ACC112 (cell line): Measurements from ENCODE around the gene SLC16A7.
A peak's percentile ranks its signal among the peaks of the same experiment; 100 is the strongest.

Experiments
- H2AFZ ChIP-seq: fragments of 200-600 bp; sonication (generic); one replicate; pipeline ENCODE4 v1.6.0; 2017; ENCODE audit warnings: antibody characterized with exemption, low read length; ENCODE audit not compliant: unreplicated experiment
- H3K27ac ChIP-seq: fragments of 200-600 bp; sonication (generic); 2 replicates; pipeline ENCODE4 v1.5.1; 2014; ENCODE audit warnings: low read depth, mild to moderate bottlenecking, antibody characterized with exemption, low read length, moderate library complexity
- H3K27me3 ChIP-seq: fragments of 200-600 bp; sonication (generic); 2 replicates; pipeline ENCODE4 v1.6.1; 2014; ENCODE audit warnings: mild to moderate bottlenecking, antibody characterized with exemption, low read length, moderate library complexity, mixed read lengths; ENCODE audit not compliant: insufficient read depth
- H3K36me3 ChIP-seq: fragments of 200-600 bp; sonication (generic); 2 replicates; pipeline ENCODE4 v1.6.1; 2016; ENCODE audit warnings: mild to moderate bottlenecking, antibody characterized with exemption, low read length, moderate library complexity, mixed read lengths; ENCODE audit not compliant: insufficient read depth
- H3K4me1 ChIP-seq: fragments of 200-600 bp; sonication (generic); one replicate; pipeline ENCODE4 v1.6.1; 2016; ENCODE audit warnings: low read length, mixed read lengths; ENCODE audit not compliant: insufficient read depth, unreplicated experiment, control insufficient read depth
- H3K4me3 ChIP-seq: fragments of 200-600 bp; sonication (generic); 2 replicates; pipeline ENCODE4 v1.5.1; 2014; ENCODE audit warnings: mild to moderate bottlenecking, low read depth, low read length
- H3K79me2 ChIP-seq: fragments of 200-600 bp; sonication (generic); one replicate; pipeline ENCODE4 v1.6.0; 2016; ENCODE audit warnings: low read length; ENCODE audit not compliant: control insufficient read depth, unreplicated experiment, insufficient read depth

SLC16A7 gene

GRCh38 chr12:59595883-59596540 is at the start of gene SLC16A7:
TSS of gene SLC16A7 (plus strand) at chr12:59596029. CDS start at chr12:59704802, 108,773 bp downstream.
- Histone ChIP-seq H3K4me3 (peak within 1 kb of the TSS; percentile 80), H3K27ac (peak within 1 kb of the TSS; percentile 89), H3K27me3 (no peaks in the 10 kb centered on the region), H3K79me2 (peaks cover 9% of the 10 kb centered on the region), H3K36me3 (no peaks in the 10 kb centered on the region), H2AFZ (peak within 1 kb of the TSS; percentile 78), H3K4me1 (peaks cover 22% of the 10 kb centered on the region)

- H3K36me3 ChIP-seq = no peaks in the 10 kb centered on the region
- no peak overlapping the region for H3K27ac ChIP-seq
- H3K79me2 ChIP-seq = no peaks in the 10 kb centered on the region
- H3K27me3 ChIP-seq = no peaks in the 10 kb centered on the region
- H3K4me3 ChIP-seq = no peak overlapping the region
- no peaks in the 10 kb centered on the region for H3K4me1 ChIP-seq
- H2AFZ ChIP-seq = no peak overlapping the region
Measured at GRCh38 chr12:59548930-59549329, 46.9 kb upstream of the SLC16A7 start.

- Histone ChIP-seq H3K4me1 (no peaks in the 10 kb centered on the region), H3K27me3 (no peaks in the 10 kb centered on the region), H3K79me2 (no peaks in the 10 kb centered on the region), H3K4me3 (no peak overlapping the region), H2AFZ (no peak overlapping the region), H3K36me3 (no peaks in the 10 kb centered on the region), H3K27ac (no peak overlapping the region)
Measured at GRCh38 chr12:59559696-59560095, 36.1 kb upstream of the SLC16A7 start.

GRCh38 chr12:59570145-59570544 is 25.7 kb upstream of the SLC16A7 start:
- no peaks in the 10 kb centered on the region for H3K36me3 ChIP-seq
- H2AFZ ChIP-seq = no peak overlapping the region
- H3K27ac ChIP-seq = no peak overlapping the region
- H3K27me3 ChIP-seq = no peaks in the 10 kb centered on the region
- H3K79me2 ChIP-seq = no peaks in the 10 kb centered on the region
- H3K4me1 ChIP-seq = no peaks in the 10 kb centered on the region
- H3K4me3 ChIP-seq = no peak overlapping the region

GRCh38 chr12:59574406-59574805 is 21.4 kb upstream of the SLC16A7 start:
- Histone ChIP-seq H3K27me3 (peaks cover 2% of the 10 kb centered on the region; the same call in 1 of the 2 replicates), H3K36me3 (no peaks in the 10 kb centered on the region), H3K4me3 (no peak overlapping the region), H2AFZ (no peak overlapping the region), H3K79me2 (no peaks in the 10 kb centered on the region), H3K27ac (no peak overlapping the region), H3K4me1 (no peaks in the 10 kb centered on the region)

- H3K27me3 ChIP-seq = peaks cover 9% of the 10 kb centered on the region; the same call in 1 of the 2 replicates
- no peak overlapping the region for H2AFZ ChIP-seq
- no peaks in the 10 kb centered on the region for H3K79me2 ChIP-seq
- no peaks in the 10 kb centered on the region for H3K4me1 ChIP-seq
- no peak overlapping the region for H3K27ac ChIP-seq
- H3K4me3 ChIP-seq = no peak overlapping the region
- no peaks in the 10 kb centered on the region for H3K36me3 ChIP-seq
Measured at GRCh38 chr12:59575826-59576225, 20.0 kb upstream of the SLC16A7 start.

- Histone ChIP-seq H3K36me3 (no peaks in the 10 kb centered on the region), H3K27me3 (peaks cover 9% of the 10 kb centered on the region; the same call in 1 of the 2 replicates), H3K79me2 (no peaks in the 10 kb centered on the region), H3K27ac (no peak overlapping the region), H3K4me3 (no peak overlapping the region), H2AFZ (no peak overlapping the region), H3K4me1 (no peaks in the 10 kb centered on the region)
Measured at GRCh38 chr12:59578254-59578653, 17.6 kb upstream of the SLC16A7 start.

DNA sequence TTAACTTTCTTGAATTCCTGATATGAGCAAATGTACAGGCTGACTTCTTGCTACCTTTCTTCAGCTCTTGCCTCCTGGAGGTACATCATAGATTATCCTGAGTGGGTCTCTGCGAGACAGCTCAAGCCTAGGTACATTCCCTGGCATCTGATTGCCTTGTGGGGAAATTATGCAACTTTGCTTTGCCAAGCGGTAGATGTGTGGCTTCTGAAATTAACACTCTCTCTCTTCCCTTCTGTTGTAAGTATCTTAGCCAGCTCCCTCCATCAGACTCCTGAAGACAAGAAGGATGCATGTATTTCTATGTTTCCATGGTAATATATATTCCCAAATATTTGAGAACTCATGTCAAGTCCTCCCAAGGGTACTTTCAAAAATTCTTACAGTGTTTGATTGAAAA is 16.2 kb upstream of the SLC16A7 start:
- H3K4me1 ChIP-seq = no peaks in the 10 kb centered on the region
- no peaks in the 10 kb centered on the region for H3K79me2 ChIP-seq
- no peak overlapping the region for H3K4me3 ChIP-seq
- H3K27me3 ChIP-seq = peaks cover 9% of the 10 kb centered on the region; the same call in 1 of the 2 replicates
- no peak overlapping the region for H3K27ac ChIP-seq
- no peak overlapping the region for H2AFZ ChIP-seq
- H3K36me3 ChIP-seq = no peaks in the 10 kb centered on the region

GRCh38 chr12:59580050-59580449 is 15.8 kb upstream of the SLC16A7 start:
- Histone ChIP-seq H3K36me3 (no peaks in the 10 kb centered on the region), H2AFZ (no peak overlapping the region), H3K4me1 (no peaks in the 10 kb centered on the region), H3K27ac (no peak overlapping the region), H3K79me2 (no peaks in the 10 kb centered on the region), H3K4me3 (no peak overlapping the region), H3K27me3 (peaks cover 9% of the 10 kb centered on the region; the same call in 1 of the 2 replicates)

GRCh38 chr12:59583003-59583712 is 12.7 kb upstream of the SLC16A7 start:
- Histone ChIP-seq H3K27ac (no peak overlapping the region), H3K36me3 (no peaks in the 10 kb centered on the region), H2AFZ (no peak overlapping the region), H3K4me3 (no peak overlapping the region), H3K79me2 (no peaks in the 10 kb centered on the region), H3K27me3 (peaks cover 9% of the 10 kb centered on the region; the same call in 1 of the 2 replicates), H3K4me1 (no peaks in the 10 kb centered on the region)

DNA sequence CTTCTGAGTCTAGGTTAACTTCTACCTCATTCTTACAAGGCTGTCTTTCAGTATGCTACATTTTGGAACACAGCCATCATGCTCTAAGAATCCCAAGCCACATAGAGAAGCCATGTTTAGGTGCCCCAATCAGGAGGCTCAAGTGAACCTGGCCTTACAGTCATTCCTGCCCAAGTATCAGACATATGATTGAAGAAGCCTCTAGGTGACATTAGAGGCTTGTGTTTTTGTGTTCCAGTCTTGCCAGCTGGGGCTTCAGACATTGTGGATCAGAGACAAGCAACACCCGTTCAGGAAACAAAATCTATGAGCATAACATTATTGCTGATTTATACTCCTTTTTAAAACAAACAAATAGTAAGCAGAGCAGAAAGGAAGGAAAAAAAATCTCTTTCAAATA is 8.1 kb upstream of the SLC16A7 start:
- no peaks in the 10 kb centered on the region for H3K27me3 ChIP-seq
- H2AFZ ChIP-seq = no peak overlapping the region
- no peaks in the 10 kb centered on the region for H3K36me3 ChIP-seq
- no peak overlapping the region for H3K27ac ChIP-seq
- H3K4me3 ChIP-seq = no peak overlapping the region
- no peaks in the 10 kb centered on the region for H3K4me1 ChIP-seq
- no peaks in the 10 kb centered on the region for H3K79me2 ChIP-seq
